ENCODE data around the gene MTMR12.
"Not testable (repeated sequence)": the region's sequence is repeated elsewhere in the genome, so short reads cannot be mapped to it uniquely, and the experiment has no call there.

The MTMR12 gene

GRCh38 chr5:32302835-32303754 is 9.6 kb downstream of the MTMR12 start:
- 76% methylated on average over 2 of the region's 7 CpGs for WGBS (ENCODE audit: insufficient coverage)
- no peak for DNase-seq
- Histone ChIP-seq H3K4me1 (ENCODE audit: control extremely low read depth in 1 of 4, control insufficient read depth in 4 of 4, insufficient read depth in 4 of 4, low read length in 3 of 4) (peaks cover 3 to 38% (median 26%) of the 10 kb centered on the region in 4 experiments), H3K4me3 (ENCODE audit: control insufficient read depth in 1 of 7, extremely low read depth in 1 of 7, insufficient read depth in 4 of 7, low read depth in 2 of 7, low read length in 6 of 7) (no peak overlapping the region), H3K27me3 (replicated peaks in 2 of 5; ENCODE audit: control insufficient read depth in 4 of 5, insufficient read depth in 5 of 5, low read length in 4 of 5) (no peaks in the 10 kb centered on the region), H3K9me3 (ENCODE audit: control extremely low read depth in 1 of 5, control insufficient read depth in 4 of 5, insufficient read depth in 2 of 5, low read depth in 1 of 5, low read length in 4 of 5) (no peaks in the 10 kb centered on the region), H3K36me3 (ENCODE audit: control insufficient read depth in 4 of 4, insufficient read depth in 4 of 4, low read length in 3 of 4) (peaks cover 0 to 4% (median 0%) of the 10 kb centered on the region in 4 experiments), H3K27ac (ENCODE audit: insufficient read depth in 1 of 2, low read depth in 1 of 2, low read length in 2 of 2, poor library complexity in 1 of 2, severe bottlenecking in 2 of 2) (no peak overlapping the region)
- POLR2A ChIA-PET: no interaction called here
- CTCF ChIA-PET: interaction anchor here (1.0 to 1.8 kb wide), 4 partner anchors 23 to 70 kb away, joined by 3 to 9 read pairs (median 4); no protein-coding TSS in a partner anchor

GRCh38 chr5:32301891-32302290 is 10.8 kb downstream of the MTMR12 start:
- DNase-seq: no peak
- peaks cover 0 to 4% (median 0%) of the 10 kb centered on the region in 4 experiments for H3K36me3 ChIP-seq (ENCODE audit: control insufficient read depth in 4 of 4, insufficient read depth in 4 of 4, low read length in 3 of 4)
- POLR2A ChIA-PET: no interaction called here
- no peak overlapping the region for H3K27ac ChIP-seq (ENCODE audit: insufficient read depth in 1 of 2, low read depth in 1 of 2, low read length in 2 of 2, poor library complexity in 1 of 2, severe bottlenecking in 2 of 2)
- H3K27me3 ChIP-seq (replicated peaks in 2 of 5; ENCODE audit: control insufficient read depth in 4 of 5, insufficient read depth in 5 of 5, low read length in 4 of 5): no peaks in the 10 kb centered on the region
- H3K4me3 ChIP-seq (ENCODE audit: control insufficient read depth in 1 of 7, extremely low read depth in 1 of 7, insufficient read depth in 4 of 7, low read depth in 2 of 7, low read length in 6 of 7): no peak overlapping the region
- H3K9me3 ChIP-seq (ENCODE audit: control extremely low read depth in 1 of 5, control insufficient read depth in 4 of 5, insufficient read depth in 2 of 5, low read depth in 1 of 5, low read length in 4 of 5): no peaks in the 10 kb centered on the region
- WGBS (ENCODE audit: insufficient coverage): no CpG with 5 or more reads among the region's 2 CpGs
- CTCF ChIA-PET: interaction anchor here (0.6 kb wide), 1 partner anchor 161 kb away, joined by 3 read pairs; no protein-coding TSS in a partner anchor
- H3K4me1 ChIP-seq (ENCODE audit: control extremely low read depth in 1 of 4, control insufficient read depth in 4 of 4, insufficient read depth in 4 of 4, low read length in 3 of 4): peaks cover 3 to 43% (median 30%) of the 10 kb centered on the region in 4 experiments

GRCh38 chr5:32299059-32299677 is 13.6 kb downstream of the MTMR12 start:
- DNase-seq: peak in 2 of 3 donors; percentile 67 to 88
- Histone ChIP-seq H3K4me1 (ENCODE audit: control extremely low read depth in 1 of 4, control insufficient read depth in 4 of 4, insufficient read depth in 4 of 4, low read length in 3 of 4) (peaks cover under 1 to 30% (median 22%) of the 10 kb centered on the region in 4 experiments), H3K36me3 (ENCODE audit: control insufficient read depth in 4 of 4, insufficient read depth in 4 of 4, low read length in 3 of 4) (peaks cover 2 to 17% (median 10%) of the 10 kb centered on the region in 4 experiments), H3K27ac (ENCODE audit: insufficient read depth in 1 of 2, low read depth in 1 of 2, low read length in 2 of 2, poor library complexity in 1 of 2, severe bottlenecking in 2 of 2) (no peak overlapping the region), H3K4me3 (ENCODE audit: control insufficient read depth in 1 of 7, extremely low read depth in 1 of 7, insufficient read depth in 4 of 7, low read depth in 2 of 7, low read length in 6 of 7) (no peak overlapping the region), H3K27me3 (replicated peaks in 2 of 5; ENCODE audit: control insufficient read depth in 4 of 5, insufficient read depth in 5 of 5, low read length in 4 of 5) (no peaks in the 10 kb centered on the region), H3K9me3 (ENCODE audit: control extremely low read depth in 1 of 5, control insufficient read depth in 4 of 5, insufficient read depth in 2 of 5, low read depth in 1 of 5, low read length in 4 of 5) (no peaks in the 10 kb centered on the region)
- ChIA-PET CTCF (interaction anchor here (1.3 to 1.4 kb wide), 2 partner anchors 10 to 43 kb away, joined by 3 to 4 read pairs; no protein-coding TSS in a partner anchor), POLR2A (no interaction called here)
- 86% methylated on average over 1 of the region's 4 CpGs for WGBS (ENCODE audit: insufficient coverage)

GRCh38 chr5:32298059-32298415 is 14.7 kb downstream of the MTMR12 start:
- DNase-seq: peak in 2 of 3 donors; percentile 83 to 87
- H3K4me3 ChIP-seq (ENCODE audit: control insufficient read depth in 1 of 7, extremely low read depth in 1 of 7, insufficient read depth in 4 of 7, low read depth in 2 of 7, low read length in 6 of 7): no peak overlapping the region
- CTCF ChIA-PET: interaction anchor here (0.8 to 1.6 kb wide), 3 partner anchors 22 to 65 kb away, joined by 3 to 6 read pairs (median 3); no protein-coding TSS in a partner anchor
- no peaks in the 10 kb centered on the region for H3K9me3 ChIP-seq (ENCODE audit: control extremely low read depth in 1 of 5, control insufficient read depth in 4 of 5, insufficient read depth in 2 of 5, low read depth in 1 of 5, low read length in 4 of 5)
- H3K27me3 ChIP-seq (replicated peaks in 2 of 5; ENCODE audit: control insufficient read depth in 4 of 5, insufficient read depth in 5 of 5, low read length in 4 of 5): no peaks in the 10 kb centered on the region
- 63% methylated on average over 5 of the region's 5 CpGs for WGBS (ENCODE audit: insufficient coverage)
- H3K4me1 ChIP-seq (ENCODE audit: control extremely low read depth in 1 of 4, control insufficient read depth in 4 of 4, insufficient read depth in 4 of 4, low read length in 3 of 4): peaks cover 0 to 22% (median 17%) of the 10 kb centered on the region in 4 experiments
- POLR2A ChIA-PET: no interaction called here
- H3K27ac ChIP-seq (ENCODE audit: insufficient read depth in 1 of 2, low read depth in 1 of 2, low read length in 2 of 2, poor library complexity in 1 of 2, severe bottlenecking in 2 of 2): peak overlapping the region in 1 of 2 experiments; percentile 52
- peaks cover 5 to 20% (median 13%) of the 10 kb centered on the region in 4 experiments for H3K36me3 ChIP-seq (ENCODE audit: control insufficient read depth in 4 of 4, insufficient read depth in 4 of 4, low read length in 3 of 4)

GRCh38 chr5:32297181-32298058 is 15.3 kb downstream of the MTMR12 start:
- H3K27ac ChIP-seq (ENCODE audit: insufficient read depth in 1 of 2, low read depth in 1 of 2, low read length in 2 of 2, poor library complexity in 1 of 2, severe bottlenecking in 2 of 2): peak overlapping the region in 1 of 2 experiments; percentile 52
- no peaks in the 10 kb centered on the region for H3K9me3 ChIP-seq (ENCODE audit: control extremely low read depth in 1 of 5, control insufficient read depth in 4 of 5, insufficient read depth in 2 of 5, low read depth in 1 of 5, low read length in 4 of 5)
- H3K4me1 ChIP-seq (ENCODE audit: control extremely low read depth in 1 of 4, control insufficient read depth in 4 of 4, insufficient read depth in 4 of 4, low read length in 3 of 4): peaks cover 0 to 19% (median 15%) of the 10 kb centered on the region in 4 experiments
- peak in 1 of 3 donors; percentile 23 for DNase-seq
- H3K27me3 ChIP-seq (replicated peaks in 2 of 5; ENCODE audit: control insufficient read depth in 4 of 5, insufficient read depth in 5 of 5, low read length in 4 of 5): no peaks in the 10 kb centered on the region
- H3K4me3 ChIP-seq (ENCODE audit: control insufficient read depth in 1 of 7, extremely low read depth in 1 of 7, insufficient read depth in 4 of 7, low read depth in 2 of 7, low read length in 6 of 7): no peak overlapping the region
- peaks cover 5 to 20% (median 14%) of the 10 kb centered on the region in 4 experiments for H3K36me3 ChIP-seq (ENCODE audit: control insufficient read depth in 4 of 4, insufficient read depth in 4 of 4, low read length in 3 of 4)
- WGBS (ENCODE audit: insufficient coverage): 100% methylated on average over 2 of the region's 2 CpGs
- CTCF ChIA-PET: interaction anchor here (0.6 to 2.1 kb wide), 7 partner anchors 10 to 64 kb away, joined by 3 to 6 read pairs (median 4); no protein-coding TSS in a partner anchor
- POLR2A ChIA-PET: no interaction called here

- H3K27me3 ChIP-seq (replicated peaks in 2 of 5; ENCODE audit: control insufficient read depth in 4 of 5, insufficient read depth in 5 of 5, low read length in 4 of 5); H3K4me3 ChIP-seq (ENCODE audit: control insufficient read depth in 1 of 7, extremely low read depth in 1 of 7, insufficient read depth in 4 of 7, low read depth in 2 of 7, low read length in 6 of 7); H3K9me3 ChIP-seq (ENCODE audit: control extremely low read depth in 1 of 5, control insufficient read depth in 4 of 5, insufficient read depth in 2 of 5, low read depth in 1 of 5, low read length in 4 of 5); H3K27ac ChIP-seq (ENCODE audit: insufficient read depth in 1 of 2, low read depth in 1 of 2, low read length in 2 of 2, poor library complexity in 1 of 2, severe bottlenecking in 2 of 2); DNase-seq; POLR2A ChIA-PET: not testable (repeated sequence)
- Histone ChIP-seq H3K4me1 (ENCODE audit: control extremely low read depth in 1 of 4, control insufficient read depth in 4 of 4, insufficient read depth in 4 of 4, low read length in 3 of 4) (peaks cover 0 to 19% (median 15%) of the 10 kb centered on the region in 4 experiments), H3K36me3 (ENCODE audit: control insufficient read depth in 4 of 4, insufficient read depth in 4 of 4, low read length in 3 of 4) (peaks cover 5 to 29% (median 17%) of the 10 kb centered on the region in 4 experiments)
- WGBS (ENCODE audit: insufficient coverage): 95% methylated on average over 6 of the region's 9 CpGs
- CTCF ChIA-PET: interaction anchor here (0.6 to 2.1 kb wide), 4 partner anchors 9 to 32 kb away, joined by 3 to 6 read pairs (median 4); no protein-coding TSS in a partner anchor
Observed at GRCh38 chr5:32295966-32296772, 16.6 kb downstream of the MTMR12 start.

Measured in common myeloid progenitor, CD34-positive (primary cell).